Stimulated activated CD8-positive, alpha-beta memory T cell treated with anti-CD3 and anti-CD28 coated beads, Interleukin-4, amount 100 ng/mL, for 4 hours (primary cell): ENCODE measurements around the gene DOCK9.

Experiments used
- DNase-seq, 2 donors: peaks; one replicate each; pipeline ENCODE4 v3.0.0-alpha.2; 2020; ENCODE audit warnings: low read depth in 2 of 2, low spot score in 1 of 2

Gene DOCK9

GRCh38 chr13:98997738-98998641 lies 20.1 kb upstream of the DOCK9 start:
- DNase-seq = no peak

GRCh38 chr13:98997011-98997730 lies 19.3 kb upstream of the DOCK9 start:
- DNase-seq = no peak

- no peak for DNase-seq
Observed at GRCh38 chr13:98996046-98996445, 18.2 kb upstream of the DOCK9 start.

- DNase-seq = no peak
Observed at GRCh38 chr13:98994896-98995295, 17.0 kb upstream of the DOCK9 start.

- DNase-seq = no peak
Observed at GRCh38 chr13:98994080-98994479, 16.2 kb upstream of the DOCK9 start.

GRCh38 chr13:98992355-98992754 lies 14.5 kb upstream of the DOCK9 start:
- DNase-seq = no peak

- no peak for DNase-seq
Observed at GRCh38 chr13:98990701-98991100, 12.8 kb upstream of the DOCK9 start.

- DNase-seq = no peak
Observed at GRCh38 chr13:98989469-98990235, 11.8 kb upstream of the DOCK9 start.

GRCh38 chr13:98988780-98989179 lies 10.9 kb upstream of the DOCK9 start:
- DNase-seq = no peak

GRCh38 chr13:98988277-98988676 lies 10.4 kb upstream of the DOCK9 start:
- DNase-seq = no peak

GRCh38 chr13:98987275-98987674 lies 9.4 kb upstream of the DOCK9 start:
- DNase-seq = no peak

- DNase-seq = no peak
Observed at GRCh38 chr13:98986226-98986846, 8.5 kb upstream of the DOCK9 start.

- no peak for DNase-seq
Observed at GRCh38 chr13:98985591-98985990, 7.7 kb upstream of the DOCK9 start.

- no peak for DNase-seq
Observed at GRCh38 chr13:98984983-98985382, 7.1 kb upstream of the DOCK9 start.

GRCh38 chr13:98984118-98984517 lies 6.3 kb upstream of the DOCK9 start:
- DNase-seq = no peak

- no peak for DNase-seq
Observed at GRCh38 chr13:98983182-98983581, 5.3 kb upstream of the DOCK9 start.

- DNase-seq = no peak
Observed at GRCh38 chr13:98981369-98982080, 3.7 kb upstream of the DOCK9 start.

- no peak for DNase-seq
Observed at GRCh38 chr13:98979012-98979660, 1.3 kb upstream of the DOCK9 start.

- DNase-seq = no peak
Observed at GRCh38 chr13:98978280-98978679, 416 bp upstream of the DOCK9 start.

- DNase-seq = no peak
Observed at GRCh38 chr13:98976941-98977340, 923 bp downstream of the DOCK9 start.
